ENCODE results near the gene RELN. TPM values are rescaled to one million over a fixed set of nuclear protein-coding genes. Genes with fewer than 3 reads are reported as not detected.

The RELN gene
- total RNA-seq, 4 donors from 2014 or later, result 2.2 to 8.6 (median 3.5) TPM

DNA sequence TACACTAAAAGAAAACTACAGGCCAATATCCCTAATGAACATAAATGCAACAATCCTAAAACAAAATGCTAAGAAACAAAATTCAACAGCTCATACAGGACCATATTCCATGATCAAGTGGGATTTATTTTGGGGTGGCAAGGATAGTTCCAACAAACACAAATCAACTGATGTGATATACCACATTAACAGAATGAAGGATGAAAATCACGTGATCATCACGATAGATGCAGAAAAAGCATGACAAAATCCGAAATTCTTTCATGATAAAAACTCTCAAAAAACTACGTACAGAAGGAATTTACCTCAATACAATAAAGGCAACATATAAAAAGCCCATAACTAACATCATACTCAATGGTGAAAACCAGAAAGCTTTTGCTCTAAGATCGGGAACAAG, 124.0 kb downstream of the RELN start:
- Histone ChIP-seq H3K4me1 (no peaks in the 10 kb centered on the region), H3K27ac (no peak overlapping the region), H3K9me3 (no peaks in the 10 kb centered on the region), H3K27me3 (no peaks in the 10 kb centered on the region), H3K4me3 (no peak overlapping the region), H3K36me3 (no peaks in the 10 kb centered on the region)
- ATAC-seq, result no peak
- 79 to 88% methylated on average over 5 of the region's 5 CpGs for whole genome bisulfite sequencing, 2 donors (ENCODE audit: low coverage in 1 of 2)
- no peak for TF ChIP-seq EP300 (IDR thresholded peaks at IDR 0.05)
- TF ChIP-seq POLR2A (IDR thresholded peaks at IDR 0.05), result no peak
- TF ChIP-seq, protein P1, sequence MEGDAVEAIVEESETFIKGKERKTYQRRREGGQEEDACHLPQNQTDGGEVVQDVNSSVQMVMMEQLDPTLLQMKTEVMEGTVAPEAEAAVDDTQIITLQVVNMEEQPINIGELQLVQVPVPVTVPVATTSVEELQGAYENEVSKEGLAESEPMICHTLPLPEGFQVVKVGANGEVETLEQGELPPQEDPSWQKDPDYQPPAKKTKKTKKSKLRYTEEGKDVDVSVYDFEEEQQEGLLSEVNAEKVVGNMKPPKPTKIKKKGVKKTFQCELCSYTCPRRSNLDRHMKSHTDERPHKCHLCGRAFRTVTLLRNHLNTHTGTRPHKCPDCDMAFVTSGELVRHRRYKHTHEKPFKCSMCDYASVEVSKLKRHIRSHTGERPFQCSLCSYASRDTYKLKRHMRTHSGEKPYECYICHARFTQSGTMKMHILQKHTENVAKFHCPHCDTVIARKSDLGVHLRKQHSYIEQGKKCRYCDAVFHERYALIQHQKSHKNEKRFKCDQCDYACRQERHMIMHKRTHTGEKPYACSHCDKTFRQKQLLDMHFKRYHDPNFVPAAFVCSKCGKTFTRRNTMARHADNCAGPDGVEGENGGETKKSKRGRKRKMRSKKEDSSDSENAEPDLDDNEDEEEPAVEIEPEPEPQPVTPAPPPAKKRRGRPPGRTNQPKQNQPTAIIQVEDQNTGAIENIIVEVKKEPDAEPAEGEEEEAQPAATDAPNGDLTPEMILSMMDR (IDR thresholded peaks at IDR 0.05), result no peak
- TF ChIP-seq POLR2AphosphoS5 (IDR thresholded peaks at IDR 0.05), result no peak

DNA sequence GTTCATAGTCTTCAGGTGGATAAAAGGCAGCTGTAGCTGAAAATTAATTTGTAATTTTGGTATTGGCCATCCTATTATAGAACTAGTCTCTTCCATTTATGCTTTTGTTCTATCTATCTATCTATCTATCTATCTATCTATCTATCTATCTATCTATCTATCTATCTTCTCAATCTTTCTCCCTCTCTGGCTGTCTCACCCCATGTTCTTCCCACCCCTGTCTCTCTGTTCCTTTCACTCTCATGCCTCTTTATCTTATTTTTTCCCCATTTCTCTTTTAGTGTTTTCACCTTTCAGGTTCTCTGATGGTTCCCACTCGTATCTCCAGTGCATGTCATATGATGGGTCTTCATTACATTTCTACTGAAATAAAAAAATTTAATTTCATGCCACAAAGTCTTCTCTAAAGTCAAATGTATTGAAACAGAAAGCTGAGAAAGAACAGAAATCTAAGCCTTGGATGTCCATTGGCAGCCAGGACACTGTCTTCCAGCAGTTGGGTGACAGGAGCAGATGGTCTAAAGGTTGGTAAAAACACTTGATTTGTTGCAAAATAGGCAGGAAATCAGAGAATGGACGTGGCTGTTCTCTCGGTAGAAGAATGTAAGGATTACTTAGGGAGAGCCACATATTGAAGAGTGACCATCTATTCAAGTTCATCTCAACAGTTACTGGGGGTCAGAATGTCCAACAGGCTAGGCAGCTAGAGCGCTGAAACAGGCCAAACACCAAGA, 127.0 kb downstream of the RELN start:
- no peak for ATAC-seq
- Histone ChIP-seq H3K36me3 (no peaks in the 10 kb centered on the region), H3K27ac (no peak overlapping the region), H3K27me3 (no peaks in the 10 kb centered on the region), H3K4me1 (no peaks in the 10 kb centered on the region), H3K9me3 (no peaks in the 10 kb centered on the region), H3K4me3 (no peak overlapping the region)
- WGBS, 2 donors (ENCODE audit: low coverage in 1 of 2), result 72 to 80% methylated on average over 2 to 3 of the region's 4 CpGs
- TF ChIP-seq POLR2A (IDR thresholded peaks at IDR 0.05) (no peak), POLR2AphosphoS5 (IDR thresholded peaks at IDR 0.05) (no peak), EP300 (IDR thresholded peaks at IDR 0.05) (no peak)
- TF ChIP-seq, protein P1 (IDR thresholded peaks at IDR 0.05), result no peak

DNA sequence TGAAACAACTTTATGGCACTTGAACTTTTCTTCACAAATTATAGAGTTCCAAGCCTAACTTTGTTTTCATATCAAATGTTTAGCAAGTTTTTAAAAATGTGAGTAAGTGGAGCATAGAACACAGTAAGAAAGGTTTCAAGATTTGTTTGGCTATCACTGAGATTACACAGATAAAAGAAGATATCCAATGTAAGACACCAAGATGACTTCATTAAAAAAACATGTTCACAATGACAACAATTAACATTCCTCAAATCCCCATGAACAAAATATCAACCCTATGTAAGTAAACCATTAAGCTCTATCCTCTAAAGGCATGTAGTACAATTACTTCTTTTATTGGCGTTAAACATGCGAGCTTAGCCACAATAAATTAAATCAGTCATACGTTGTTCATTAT, 129.7 kb downstream of the RELN start:
- ATAC-seq, result no peak
- Histone ChIP-seq H3K27me3 (no peaks in the 10 kb centered on the region), H3K4me1 (no peaks in the 10 kb centered on the region), H3K9me3 (no peaks in the 10 kb centered on the region), H3K4me3 (no peak overlapping the region), H3K36me3 (no peaks in the 10 kb centered on the region), H3K27ac (no peak overlapping the region)
- WGBS, 2 donors (ENCODE audit: low coverage in 1 of 2), result 53 to 84% methylated on average over 3 of the region's 3 CpGs
- TF ChIP-seq POLR2A (IDR thresholded peaks at IDR 0.05), result no peak

DNA sequence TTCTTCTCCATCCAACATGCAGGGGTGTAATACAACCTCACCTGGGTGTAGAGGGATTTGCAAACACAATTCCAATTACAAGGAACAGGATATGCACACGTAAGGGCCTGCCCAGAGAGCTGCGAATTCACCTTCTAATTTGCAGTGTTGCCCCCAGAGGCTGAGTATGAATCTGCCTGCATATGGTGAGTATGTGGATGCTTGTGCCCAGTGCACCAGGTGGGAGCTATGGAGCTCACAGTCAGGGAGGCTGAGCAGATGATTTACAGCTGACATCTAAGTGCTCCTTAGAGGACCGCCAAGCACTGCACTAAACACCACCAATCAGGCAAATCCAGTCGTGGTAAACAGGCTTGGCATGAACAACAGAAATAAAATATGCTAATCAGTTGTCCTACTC, 132.0 kb downstream of the RELN start:
- Histone ChIP-seq H3K9me3 (no peaks in the 10 kb centered on the region), H3K4me1 (no peaks in the 10 kb centered on the region), H3K36me3 (no peaks in the 10 kb centered on the region), H3K4me3 (no peak overlapping the region), H3K27me3 (no peaks in the 10 kb centered on the region), H3K27ac (no peak overlapping the region)
- TF ChIP-seq POLR2AphosphoS5 (IDR thresholded peaks at IDR 0.05), result no peak
- TF ChIP-seq, protein P1 (IDR thresholded peaks at IDR 0.05), result no peak
- TF ChIP-seq EP300 (IDR thresholded peaks at IDR 0.05), result no peak
- no peak for TF ChIP-seq POLR2A (IDR thresholded peaks at IDR 0.05)
- 28 to 39% methylated on average over 4 of the region's 4 CpGs for WGBS, 2 donors (ENCODE audit: low coverage in 1 of 2)
- ATAC-seq, result no peak

DNA sequence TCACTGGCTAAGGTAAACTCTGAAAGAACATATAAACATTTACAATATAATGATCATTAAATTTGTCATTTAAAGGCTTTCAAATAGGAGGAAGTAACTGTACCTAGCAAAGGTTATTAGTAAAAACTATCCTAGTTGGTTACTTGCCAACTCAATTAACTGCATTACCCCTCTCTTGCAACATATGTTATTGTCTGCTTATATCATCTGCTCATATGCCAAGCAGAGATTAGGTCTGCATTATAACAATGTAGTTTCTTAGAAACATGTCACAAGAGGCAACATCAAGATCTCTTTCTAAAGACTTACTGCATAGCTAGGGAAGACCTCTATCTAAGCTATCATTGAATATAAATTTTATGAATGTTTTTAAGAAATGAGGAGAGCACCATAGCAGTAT, 132.5 kb downstream of the RELN start:
- no peaks in the 10 kb centered on the region for H3K27me3 ChIP-seq
- TF ChIP-seq POLR2A (IDR thresholded peaks at IDR 0.05), result no peak
- no peak for TF ChIP-seq EP300 (IDR thresholded peaks at IDR 0.05)
- TF ChIP-seq POLR2AphosphoS5 (IDR thresholded peaks at IDR 0.05), result no peak
- TF ChIP-seq, protein P1 (IDR thresholded peaks at IDR 0.05), result no peak
- no peak for ATAC-seq

More for the DNA sequence above, 132.5 kb downstream of the RELN start:
- Histone ChIP-seq H3K9me3 (no peaks in the 10 kb centered on the region), H3K27ac (no peak overlapping the region), H3K36me3 (no peaks in the 10 kb centered on the region), H3K4me1 (no peaks in the 10 kb centered on the region), H3K4me3 (no peak overlapping the region)

All from gastroesophageal sphincter (tissue), 4 donors.